A673 (cell line): Measurements from ENCODE around the gene MAPRE3. TPM values are rescaled to one million over a fixed set of nuclear protein-coding genes. Genes with fewer than 3 reads are reported as not detected.

Experiments used
- BruUV-seq: library from RNA; stranded (reverse); fragments of 400-500 nt; replicated peaks from 2 replicates; lab custom pipeline; 2021; lab: Mats Ljungman, UMichigan
- CTCF ChIA-PET: fragments of 300-600 bp; sonication (Branson Sonifier 250); formaldehyde crosslinking; loops from one replicate; lab custom pipeline; 2022; ENCODE audit warnings: antibody characterized with exemption; lab: Charles Lee
- POLR2A ChIA-PET: fragments of 300-600 bp; sonication (Branson Sonifier 250); formaldehyde crosslinking; loops from one replicate; lab custom pipeline; 2022; ENCODE audit warnings: antibody characterized with exemption; ENCODE audit not compliant: low non-redundant PET; lab: Charles Lee
- DNase-seq: peaks from one replicate; pipeline ENCODE4 v3.0.0-alpha.2; 2015; ENCODE audit warnings: low spot score
- H3K27ac ChIP-seq: fragments of 200-600 bp; sonication (generic); 2 replicates; pipeline ENCODE4 v1.5.1; 2016; ENCODE audit warnings: mixed run types, low read depth, mild to moderate bottlenecking, mixed read lengths, antibody characterized with exemption, low read length; ENCODE audit not compliant: poor library complexity, severe bottlenecking
- H3K27me3 ChIP-seq: fragments of 200-600 bp; sonication (generic); replicated peaks from 2 replicates; pipeline ENCODE4 v1.6.1; 2017; ENCODE audit warnings: mixed run types, low read depth, mild to moderate bottlenecking, mixed read lengths, antibody characterized with exemption, low read length; ENCODE audit not compliant: insufficient read depth, poor library complexity
- H3K36me3 ChIP-seq: fragments of 200-600 bp; sonication (generic); 2 replicates; pipeline ENCODE4 v1.6.1; 2016; ENCODE audit warnings: mixed run types, mild to moderate bottlenecking, mixed read lengths, antibody characterized with exemption, low read length; ENCODE audit not compliant: insufficient read depth, poor library complexity, severe bottlenecking
- H3K4me1 ChIP-seq: fragments of 200-600 bp; sonication (generic); 2 replicates; pipeline ENCODE4 v1.6.1; 2017; ENCODE audit warnings: mixed run types, mild to moderate bottlenecking, mixed read lengths, antibody characterized with exemption, low read length; ENCODE audit not compliant: insufficient read depth, poor library complexity, severe bottlenecking
- H3K4me3 ChIP-seq: fragments of 200-600 bp; sonication (generic); 2 replicates; pipeline ENCODE4 v1.5.1; 2016; ENCODE audit warnings: low read depth, mixed run types, mild to moderate bottlenecking, mixed read lengths, low read length; ENCODE audit not compliant: poor library complexity, severe bottlenecking
- H3K9me3 ChIP-seq: fragments of 200-600 bp; sonication (generic); 2 replicates; pipeline ENCODE4 v1.6.1; 2016; ENCODE audit warnings: mixed run types, low read depth, mild to moderate bottlenecking, mixed read lengths, antibody characterized with exemption, low read length; ENCODE audit not compliant: poor library complexity, severe bottlenecking
- CTCF ChIP-seq: fragments of 300-800, 200-600 bp; sonication (generic); conservative IDR thresholded peaks from 2 replicates; pipeline ENCODE4 v1.5.1; 2017; ENCODE audit warnings: low read depth, mild to moderate bottlenecking, antibody characterized with exemption, low read length, moderate library complexity, mixed read lengths
- EZH2 ChIP-seq: fragments of 200-600 bp; sonication (generic); IDR thresholded peaks from 2 replicates; pipeline ENCODE4 v1.6.1; 2017; ENCODE audit warnings: borderline replicate concordance, low read depth, mild to moderate bottlenecking, mixed read lengths, antibody characterized with exemption, low read length; ENCODE audit not compliant: poor library complexity, severe bottlenecking
- intact Hi-C: fragments of 100-400 bp; cut with micrococcal nuclease; formaldehyde crosslinking; loops from one replicate; pipeline ENCODE4 v1.10.0; 2022; ENCODE audit not compliant: unreplicated experiment
- total RNA-seq: library from RNA; stranded (reverse); gene quantifications from 2 replicates; pipeline ENCODE4 v1.2.3, GENCODE V29; 2021

Gene MAPRE3
- total RNA-seq, 1 experiment from 2014 or later, result 8.4 TPM

GRCh38 chr2:27054721-27055120 is 84.3 kb downstream of the MAPRE3 start:
- no peak for DNase-seq
- no peaks in the 10 kb centered on the region for H3K9me3 ChIP-seq
- no peak overlapping the region for H3K27ac ChIP-seq
- CTCF ChIA-PET, result no interaction called here
- no TSS peak for BruUV-seq
- POLR2A ChIA-PET, result interaction anchor here (0.8 kb wide), 1 partner anchor 37 kb away, joined by 4 read pairs; no protein-coding TSS in a partner anchor
- H3K36me3 ChIP-seq, result peaks cover 52% of the 10 kb centered on the region
- intact Hi-C loops, result no loop called here
- H3K4me3 ChIP-seq, result no peak overlapping the region
- peaks cover 7% of the 10 kb centered on the region for H3K4me1 ChIP-seq
- no peak for TF ChIP-seq CTCF
- no peak for TF ChIP-seq EZH2
- no peaks in the 10 kb centered on the region for H3K27me3 ChIP-seq

- CTCF ChIA-PET, result no interaction called here
- intact Hi-C loops, result no loop called here
- H3K4me1 ChIP-seq, result peaks cover 4% of the 10 kb centered on the region
- H3K9me3 ChIP-seq, result no peaks in the 10 kb centered on the region
- POLR2A ChIA-PET, result no interaction called here
- DNase-seq, result no peak
- H3K27ac ChIP-seq, result no peak overlapping the region
- H3K27me3 ChIP-seq, result no peaks in the 10 kb centered on the region
- BruUV-seq, result no TSS peak
- peaks cover 52% of the 10 kb centered on the region for H3K36me3 ChIP-seq
- TF ChIP-seq EZH2 (no peak), CTCF (no peak)
- H3K4me3 ChIP-seq, result no peak overlapping the region
Measured at GRCh38 chr2:27057184-27057583, 86.7 kb downstream of the MAPRE3 start.

GRCh38 chr2:27058210-27058609 is 87.8 kb downstream of the MAPRE3 start:
- Histone ChIP-seq H3K4me3 (no peak overlapping the region), H3K9me3 (no peaks in the 10 kb centered on the region), H3K36me3 (peaks cover 49% of the 10 kb centered on the region), H3K27ac (no peak overlapping the region), H3K27me3 (no peaks in the 10 kb centered on the region), H3K4me1 (no peaks in the 10 kb centered on the region)
- BruUV-seq, result no TSS peak
- no peak for DNase-seq
- intact Hi-C loops, result no loop called here
- ChIA-PET CTCF (no interaction called here), POLR2A (no interaction called here)
- no peak for TF ChIP-seq CTCF
- TF ChIP-seq EZH2, result no peak
